HG02938 (cell line): ENCODE measurements around the gene SMIM8.
"Not testable (repeated sequence)": the region's sequence is repeated elsewhere in the genome, so short reads cannot be mapped to it uniquely, and the experiment has no call there.

Source experiments
- ATAC-seq: cut with Tn5 transposase; IDR thresholded peaks from one replicate; pipeline ENCODE4 v1.9.1; 2021; ENCODE audit warnings: mild to moderate bottlenecking, moderate library complexity; ENCODE audit not compliant: unreplicated experiment

SMIM8 gene

DNA sequence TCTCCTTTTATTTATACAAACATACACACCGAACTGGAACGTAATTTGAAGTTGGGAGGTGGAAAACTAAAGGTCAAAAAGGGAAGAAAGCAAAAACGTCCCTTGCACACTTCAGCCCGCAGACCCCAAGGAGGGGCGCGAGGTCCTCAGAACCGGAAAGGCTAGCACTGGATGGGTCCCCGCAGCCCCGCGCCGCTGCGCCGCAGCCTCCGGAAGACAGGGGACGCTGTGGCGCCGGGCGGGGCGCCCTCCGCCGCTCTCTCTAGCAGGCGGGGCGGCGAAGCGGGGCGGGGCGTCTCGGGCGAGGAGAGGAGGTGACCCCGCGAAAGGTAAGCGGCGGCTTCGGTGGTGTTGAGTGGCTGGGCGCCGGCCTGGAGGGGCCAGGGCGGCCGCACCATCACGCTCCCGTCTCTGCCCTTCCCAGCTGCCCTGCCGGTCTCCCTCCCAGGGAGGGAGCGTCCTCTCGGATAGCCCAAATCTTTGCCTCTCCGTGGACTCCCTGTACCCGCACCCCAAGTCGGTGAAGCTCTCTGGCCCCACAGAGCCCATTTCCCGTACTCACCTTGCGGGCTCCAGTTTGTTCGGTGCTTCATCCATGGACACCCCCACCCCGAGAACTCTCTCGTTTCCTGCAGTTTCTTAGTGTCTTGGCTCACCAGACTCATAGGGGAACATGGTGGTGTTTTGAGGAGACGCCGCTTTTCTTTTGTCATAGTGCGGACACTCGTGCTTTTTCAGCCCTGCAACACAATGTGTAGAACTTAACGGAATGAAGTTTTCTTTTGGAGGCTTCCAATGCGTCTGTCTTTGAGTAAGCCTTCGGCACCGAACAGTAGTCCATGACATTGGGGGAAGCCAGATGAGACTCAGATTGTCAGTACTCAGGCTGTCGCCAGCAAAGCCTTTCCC is at the start of gene SMIM8:
Gene SMIM8, plus strand, starts transcription at position 285 of the 909 bp plus-strand sequence. CDS start 14,444 bp downstream, outside the sequence.
- ATAC-seq, result peak; percentile 94

GRCh38 chr6:87274660-87275274 is 47.6 kb upstream of the SMIM8 start:
- no peak for ATAC-seq

- no peak for ATAC-seq
These were observed 45.8 kb upstream of the SMIM8 start for GRCh38 chr6:87276624-87277023.

- no peak for ATAC-seq
These were observed 45.3 kb upstream of the SMIM8 start for GRCh38 chr6:87277123-87277522.

GRCh38 chr6:87279196-87279595 is 43.2 kb upstream of the SMIM8 start:
- ATAC-seq, result no peak

- ATAC-seq, result no peak
These were observed 41.0 kb upstream of the SMIM8 start for GRCh38 chr6:87281426-87281825.

- ATAC-seq, result no peak
These were observed 39.6 kb upstream of the SMIM8 start for GRCh38 chr6:87282743-87283142.

- no peak for ATAC-seq
These were observed 38.9 kb upstream of the SMIM8 start for GRCh38 chr6:87283461-87283860.

GRCh38 chr6:87287251-87287650 is 35.1 kb upstream of the SMIM8 start:
- ATAC-seq, result no peak

DNA sequence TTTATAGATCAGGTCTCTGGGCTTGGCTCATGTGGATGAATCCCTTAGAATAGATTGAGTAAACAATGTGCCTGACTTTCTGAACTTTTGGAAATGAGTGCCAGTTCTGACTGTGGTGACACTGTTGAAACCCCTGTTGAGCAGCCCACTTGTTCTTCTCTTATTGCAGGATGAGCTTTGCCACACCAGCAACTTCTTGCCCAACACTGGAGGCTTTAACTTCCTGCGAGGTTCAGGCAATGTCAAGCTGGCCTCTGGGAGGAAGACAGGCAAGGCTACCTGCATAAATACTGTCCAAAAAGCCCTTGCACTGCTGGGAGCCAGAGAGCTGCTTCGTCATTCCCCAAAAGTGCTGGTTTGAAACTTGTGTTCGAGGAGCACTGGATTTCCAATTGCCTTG is 32.8 kb upstream of the SMIM8 start:
- ATAC-seq, result no peak

- ATAC-seq, result no peak
These were observed 30.5 kb upstream of the SMIM8 start for GRCh38 chr6:87291883-87292282.

DNA sequence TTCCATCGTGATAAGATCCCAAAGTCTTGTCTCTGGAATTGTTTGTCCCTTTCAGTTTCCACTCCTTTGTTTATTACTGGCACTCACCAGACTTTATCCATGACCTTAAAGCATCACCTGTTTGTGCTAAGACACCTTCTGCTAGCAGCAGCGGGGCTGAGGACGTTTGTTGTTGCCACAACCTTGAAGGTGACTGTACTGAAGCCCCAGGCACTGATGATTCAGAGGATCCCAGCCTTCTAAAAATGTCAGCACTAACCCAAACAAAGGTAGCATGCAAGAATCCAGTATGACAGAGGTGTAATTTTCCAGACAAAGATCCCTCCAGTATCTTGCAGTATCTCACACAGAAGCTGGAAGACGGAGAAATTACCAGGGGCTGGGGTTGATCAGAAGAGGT is 28.9 kb upstream of the SMIM8 start:
- no peak for ATAC-seq

GRCh38 chr6:87297119-87297518 is 25.3 kb upstream of the SMIM8 start:
- ATAC-seq, result no peak

GRCh38 chr6:87301277-87301676 is 21.1 kb upstream of the SMIM8 start:
- ATAC-seq, result not testable (repeated sequence)

DNA sequence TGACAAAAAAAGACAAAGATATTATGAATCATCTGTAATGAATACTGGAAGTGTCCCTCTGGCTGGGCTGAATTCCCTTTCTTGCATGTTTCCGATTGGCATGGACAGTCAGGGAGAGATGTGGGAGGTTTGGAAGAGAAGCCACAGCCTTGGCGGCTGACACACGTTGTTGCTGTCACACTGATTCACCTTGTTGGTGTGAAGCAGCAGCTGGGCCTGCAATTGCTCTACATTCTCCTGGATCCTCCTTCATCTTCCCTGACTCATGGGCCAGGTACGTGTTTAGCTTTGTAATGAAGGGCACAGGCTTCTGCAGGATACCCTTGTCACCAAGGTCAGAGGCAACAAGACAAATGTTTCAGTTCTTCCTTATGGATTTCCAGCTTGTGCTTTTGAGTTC is 13.4 kb upstream of the SMIM8 start:
- no peak for ATAC-seq

DNA sequence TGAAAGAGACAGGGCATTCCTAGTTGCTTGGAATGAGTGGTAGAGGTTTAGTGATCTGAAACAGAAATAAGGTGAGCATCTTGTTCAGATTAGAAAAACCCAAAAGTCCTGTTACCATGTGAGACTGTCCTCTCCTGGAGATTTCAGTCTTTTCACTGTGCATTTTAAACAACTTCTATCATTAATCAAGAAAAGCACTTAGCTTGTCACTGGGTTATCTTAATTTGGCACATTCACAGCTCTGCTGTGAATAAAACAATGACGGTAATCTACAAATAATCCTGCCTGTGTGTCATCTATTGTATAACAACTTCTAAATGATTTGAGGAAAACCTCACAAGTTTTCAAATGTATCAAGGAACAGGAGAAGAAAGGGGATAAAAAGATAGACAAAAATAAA is 9.5 kb upstream of the SMIM8 start:
- no peak for ATAC-seq

DNA sequence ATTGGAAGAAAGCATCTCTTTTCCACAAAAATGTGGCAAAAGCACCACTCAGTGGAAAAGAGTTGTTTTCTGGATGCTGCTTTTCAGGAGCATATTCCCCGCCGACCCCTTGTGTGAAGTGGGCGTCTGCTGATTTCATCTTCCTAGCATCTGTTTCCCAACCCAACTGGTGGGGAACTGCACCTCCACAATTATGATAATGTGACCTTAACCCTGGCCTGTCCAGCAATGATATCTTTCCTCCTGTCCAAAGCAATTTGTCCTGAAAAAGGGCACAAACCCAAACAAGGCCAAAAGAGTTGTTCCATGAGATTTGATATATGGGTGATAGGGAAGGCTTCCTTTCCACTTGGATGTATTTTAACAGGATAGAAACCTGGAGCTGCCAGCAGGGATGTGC is 7.3 kb upstream of the SMIM8 start:
- ATAC-seq, result no peak

DNA sequence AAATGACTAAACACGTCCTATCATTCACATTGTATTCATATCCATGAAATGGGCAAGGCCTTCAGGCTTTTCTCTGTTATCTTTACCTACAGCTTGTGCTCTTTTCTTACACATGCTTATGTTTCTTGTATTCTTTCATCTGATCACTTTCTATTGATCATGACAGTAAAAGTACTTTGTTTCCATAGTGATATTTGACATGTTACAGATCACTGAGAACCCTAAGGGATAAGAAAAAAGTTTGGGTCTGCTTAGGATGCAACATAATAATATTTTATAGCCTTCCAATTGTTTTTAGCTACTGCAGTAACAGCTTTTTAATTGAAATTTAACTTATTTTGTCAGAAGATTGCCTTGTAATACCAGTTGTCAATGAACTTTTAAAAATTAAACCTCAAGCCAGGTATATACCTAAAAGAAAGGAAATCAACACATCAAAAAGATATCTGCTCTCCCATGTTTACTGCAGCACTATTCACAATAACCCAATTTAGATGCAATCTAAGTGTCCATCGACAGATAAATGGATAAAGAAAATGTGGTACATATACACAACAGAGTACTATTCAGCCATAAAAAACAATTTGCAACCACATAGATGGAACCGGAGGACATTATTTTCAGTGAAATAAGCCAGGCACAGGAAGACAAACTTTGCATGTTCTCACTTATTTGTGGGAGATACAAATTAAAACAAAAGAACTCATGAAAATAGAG is 3.0 kb upstream of the SMIM8 start:
- no peak for ATAC-seq

DNA sequence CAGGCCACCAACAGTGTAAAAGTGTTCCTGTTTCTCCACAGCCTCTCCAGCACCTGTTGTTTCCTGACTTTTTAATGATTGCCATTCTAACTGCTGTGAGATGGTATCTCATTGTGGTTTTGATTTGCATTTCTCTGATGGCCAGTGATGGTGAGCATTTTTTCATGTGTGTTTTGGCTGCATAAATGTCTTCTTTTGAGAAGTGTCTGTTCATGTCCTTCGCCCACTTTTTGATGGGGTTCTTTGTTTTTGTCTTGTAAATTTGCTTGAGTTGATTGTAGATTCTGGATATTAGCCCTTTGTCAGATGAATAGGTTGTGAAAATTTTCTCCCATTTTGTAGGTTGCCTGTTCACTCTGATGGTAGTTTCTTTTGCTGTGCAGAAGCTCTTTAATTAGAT is 1.5 kb downstream of the SMIM8 start:
- ATAC-seq, result not testable (repeated sequence)

GRCh38 chr6:87330961-87331360 is 8.6 kb downstream of the SMIM8 start:
- ATAC-seq, result no peak

- no peak for ATAC-seq
These were observed 10.6 kb downstream of the SMIM8 start for GRCh38 chr6:87333033-87333432.
